HG03060 (cell line): Measurements from ENCODE around the gene PEAK1.
A peak's percentile ranks its signal among the peaks of the same experiment; 100 is the strongest.

Experiments
- ATAC-seq: cut with Tn5 transposase; IDR thresholded peaks from one replicate; pipeline ENCODE4 v1.9.1; 2021; ENCODE audit warnings: low read depth, moderate number of reproducible peaks; ENCODE audit not compliant: unreplicated experiment

PEAK1 gene

GRCh38 chr15:77419836-77420609 is at the start of gene PEAK1:
Gene PEAK1 (minus strand): TSS chr15:77420104. CDS start chr15:77181926, 238,178 bp downstream.
- ATAC-seq = peak; percentile 69

GRCh38 chr15:77468896-77469295 is 49.0 kb upstream of the PEAK1 start:
- ATAC-seq = no peak

GRCh38 chr15:77466521-77466920 is 46.6 kb upstream of the PEAK1 start:
- ATAC-seq = no peak

- no peak for ATAC-seq
These were observed 44.4 kb upstream of the PEAK1 start for GRCh38 chr15:77464129-77464865.

GRCh38 chr15:77461486-77461885 is 41.6 kb upstream of the PEAK1 start:
- ATAC-seq = no peak

- no peak for ATAC-seq
These were observed 39.1 kb upstream of the PEAK1 start for GRCh38 chr15:77459031-77459430.

- ATAC-seq = no peak
These were observed 38.0 kb upstream of the PEAK1 start for GRCh38 chr15:77457905-77458265.

GRCh38 chr15:77457191-77457904 is 37.4 kb upstream of the PEAK1 start:
- no peak for ATAC-seq

- ATAC-seq = no peak
These were observed 36.8 kb upstream of the PEAK1 start for GRCh38 chr15:77456746-77457145.

GRCh38 chr15:77455696-77456321 is 35.9 kb upstream of the PEAK1 start:
- ATAC-seq = no peak

GRCh38 chr15:77454951-77455350 is 35.0 kb upstream of the PEAK1 start:
- no peak for ATAC-seq

- ATAC-seq = no peak
These were observed 34.4 kb upstream of the PEAK1 start for GRCh38 chr15:77454265-77454664.

GRCh38 chr15:77446840-77447390 is 27.0 kb upstream of the PEAK1 start:
- no peak for ATAC-seq

- ATAC-seq = peak; percentile 74
These were observed 20.6 kb upstream of the PEAK1 start for GRCh38 chr15:77440378-77440999.

- no peak for ATAC-seq
These were observed 17.4 kb upstream of the PEAK1 start for GRCh38 chr15:77437264-77437663.

- ATAC-seq = no peak
These were observed 16.9 kb upstream of the PEAK1 start for GRCh38 chr15:77436822-77437221.

- no peak for ATAC-seq
These were observed 10.7 kb upstream of the PEAK1 start for GRCh38 chr15:77430652-77431051.

GRCh38 chr15:77430213-77430612 is 10.3 kb upstream of the PEAK1 start:
- no peak for ATAC-seq

- no peak for ATAC-seq
These were observed 7.0 kb upstream of the PEAK1 start for GRCh38 chr15:77426871-77427270.

- no peak for ATAC-seq
These were observed 6.5 kb upstream of the PEAK1 start for GRCh38 chr15:77426377-77426776.
